SK-N-SH (cell line): Measurements from ENCODE around the gene TSPAN6. TPM values are rescaled to one million over a fixed set of nuclear protein-coding genes. Genes with fewer than 3 reads are reported as not detected.

Experiments
- CTCF ChIA-PET: fragments of 300-600, 350-600 bp; formaldehyde crosslinking; extraction: SDS; loops from one replicate; lab custom pipeline; 2021; lab: Yijun Ruan, JAX
- POLR2A ChIA-PET: fragments of 350-600 bp; sonication (Branson Sonifier 250); formaldehyde crosslinking; extraction: SDS; loops from one replicate; lab custom pipeline; 2020; ENCODE audit warnings: antibody characterized with exemption, inconsistent platforms; lab: Yijun Ruan, JAX
- DNase-seq: peaks from one replicate; pipeline ENCODE4 v3.0.0; 2012
- H2AFZ ChIP-seq: fragments of 200-600 bp; sonication (generic); 2 replicates; pipeline ENCODE4 v1.8.1; 2016; ENCODE audit warnings: antibody characterized with exemption, mild to moderate bottlenecking, low read depth
- H3F3A ChIP-seq: fragments of 200-600 bp; sonication (generic); replicated peaks from 2 replicates; pipeline ENCODE3; 2016; ENCODE audit warnings: antibody characterized with exemption, mild to moderate bottlenecking; ENCODE audit not compliant: insufficient read depth
- H3K27ac ChIP-seq, 2 experiments: fragments of 200-500 bp in 1 of 2; fragments of 200-600 bp in 1 of 2; sonication (Bioruptor generic) in 1 of 2; sonication (generic), shearing (Covaris generic) in 1 of 2; 2 replicates each; pipeline versions ENCODE4 v1.5.1 to v1.6.1; 2014 to 2016; ENCODE audit warnings: low read depth in 2 of 2, inconsistent platforms in 1 of 2, low read length in 1 of 2, mild to moderate bottlenecking in 1 of 2, mixed read lengths in 1 of 2
- H3K27me3 ChIP-seq: fragments of 200-600 bp; sonication (generic), shearing (Covaris generic); 2 replicates; pipeline ENCODE4 v1.6.1; 2016; ENCODE audit warnings: mixed run types; ENCODE audit not compliant: insufficient read depth
- H3K36me3 ChIP-seq, 2 experiments: fragments of 200-500 bp in 1 of 2; fragments of 200-600 bp in 1 of 2; sonication (Bioruptor generic) in 1 of 2; sonication (generic) in 1 of 2; replicated peaks in 1 of 2; 2 replicates each; pipeline versions ENCODE3 to v1.5.1; 2014 to 2016; ENCODE audit warnings: low read length in 1 of 2, mild to moderate bottlenecking in 1 of 2; ENCODE audit not compliant: insufficient read depth in 2 of 2, control insufficient read depth in 1 of 2
- H3K4me1 ChIP-seq, 2 experiments: fragments of 200-500 bp in 1 of 2; fragments of 200-600 bp in 1 of 2; sonication (Bioruptor generic) in 1 of 2; sonication (generic), shearing (Covaris generic) in 1 of 2; 2 replicates each; pipeline versions ENCODE4 v1.5.1 to v1.6.1; 2014 to 2016; ENCODE audit warnings: low read depth in 1 of 2, low read length in 1 of 2, mixed run types in 1 of 2; ENCODE audit not compliant: insufficient read depth in 2 of 2, control insufficient read depth in 1 of 2
- H3K4me2 ChIP-seq: fragments of 200-600 bp; sonication (generic), shearing (Covaris generic); 2 replicates; pipeline ENCODE4 v1.6.1; 2017; ENCODE audit warnings: mixed run types
- H3K4me3 ChIP-seq, 2 experiments: fragments of 200-500 bp in 1 of 2; fragments of 200-600 bp in 1 of 2; sonication (Bioruptor generic) in 1 of 2; sonication (generic), shearing (Covaris generic) in 1 of 2; 2 replicates each; pipeline versions ENCODE4 v1.5.1 to v1.8.1; 2014 to 2016; ENCODE audit warnings: low read depth in 2 of 2, inconsistent platforms in 1 of 2, low read length in 1 of 2, mild to moderate bottlenecking in 1 of 2, mixed read lengths in 1 of 2, moderate library complexity in 1 of 2
- H3K79me2 ChIP-seq: fragments of 200-600 bp; sonication (generic); 2 replicates; pipeline ENCODE4 v1.8.1; 2017; ENCODE audit warnings: mild to moderate bottlenecking; ENCODE audit not compliant: insufficient read depth
- H3K9ac ChIP-seq: fragments of 200-600 bp; sonication (generic); 2 replicates; pipeline ENCODE4 v1.6.1; 2017; ENCODE audit warnings: mixed run types
- H3K9me2 ChIP-seq: fragments of 200-600 bp; sonication (generic); 2 replicates; pipeline ENCODE4 v1.6.1; 2017; ENCODE audit warnings: mixed run types
- H3K9me3 ChIP-seq: fragments of 200-600 bp; sonication (generic); 2 replicates; pipeline ENCODE4 v1.6.1; 2017; ENCODE audit warnings: mixed run types, mild to moderate bottlenecking, moderate library complexity
- H4K20me1 ChIP-seq: fragments of 200-600 bp; sonication (generic); 2 replicates; pipeline ENCODE4 v1.6.1; 2017; ENCODE audit warnings: mild to moderate bottlenecking, mixed run types; ENCODE audit not compliant: insufficient read depth
- CHD2 ChIP-seq: fragments of 150-350 bp; IDR thresholded peaks from 2 replicates; pipeline ENCODE4 v1.6.1; 2018; ENCODE audit warnings: low read length; ENCODE audit not compliant: partially characterized antibody
- EP300 ChIP-seq, 2 experiments: IDR thresholded peaks; 2 replicates each; pipeline versions ENCODE4 v1.4.0 to v1.6.1; 2012; ENCODE audit warnings: borderline replicate concordance in 1 of 2, low read depth in 1 of 2, low read length in 1 of 2
- EZH2phosphoT487 ChIP-seq: fragments of 200-600 bp; sonication (generic); IDR thresholded peaks from 2 replicates; pipeline ENCODE4 v1.6.1; 2017; ENCODE audit warnings: low read depth, mixed run types, mild to moderate bottlenecking, antibody characterized with exemption, moderate library complexity, borderline replicate concordance
- GABPA ChIP-seq: IDR thresholded peaks from 2 replicates; pipeline ENCODE4 v1.4.0; 2012; ENCODE audit warnings: low read depth, mild to moderate bottlenecking
- GATA2 ChIP-seq: sonication (generic); formaldehyde crosslinking; IDR thresholded peaks from 2 replicates; pipeline ENCODE4 v1.5.0; 2020; ENCODE audit warnings: mild to moderate bottlenecking, missing genetic modification reagents
- IRF3 ChIP-seq: fragments of 150-350 bp; IDR thresholded peaks from 2 replicates; pipeline ENCODE4 v1.6.1; 2016; ENCODE audit warnings: mild to moderate bottlenecking, low read depth, low read length
- JUND ChIP-seq: IDR thresholded peaks from 2 replicates; pipeline ENCODE4 v1.4.0; 2012
- MAX ChIP-seq: IDR thresholded peaks from 2 replicates; pipeline ENCODE4 v1.4.0; 2012; ENCODE audit warnings: low read depth
- NRF1 ChIP-seq: IDR thresholded peaks from 2 replicates; pipeline ENCODE4 v1.6.1; 2012; ENCODE audit warnings: low read depth, mild to moderate bottlenecking, low read length
- RXRA ChIP-seq: IDR thresholded peaks from 2 replicates; pipeline ENCODE4 v1.4.0; 2012; ENCODE audit warnings: low read depth, mild to moderate bottlenecking, borderline replicate concordance
- SMC3 ChIP-seq: IDR thresholded peaks from 2 replicates; pipeline ENCODE4 v1.6.1; 2012; ENCODE audit warnings: low read depth, low read length, improper control_type of control experiment
- TAF1 ChIP-seq: IDR thresholded peaks from 2 replicates; pipeline ENCODE4 v1.6.1; 2012; ENCODE audit warnings: low read depth, mild to moderate bottlenecking, low read length, moderate library complexity, borderline replicate concordance
- USF1 ChIP-seq: IDR thresholded peaks from 2 replicates; pipeline ENCODE4 v1.4.0; 2012; ENCODE audit warnings: low read depth, borderline replicate concordance
- YY1 ChIP-seq: IDR thresholded peaks from 2 replicates; pipeline ENCODE4 v1.4.0; 2012; ENCODE audit warnings: low read depth, mild to moderate bottlenecking
- WGBS: methylation state at CpG from one replicate; pipeline ENCODE4 v1.1.6; 2017; ENCODE audit warnings: low lambda C conversion rate; 5-methylcytosine and 5-hydroxymethylcytosine counted together
- polyA plus RNA-seq, 3 experiments: library from polyadenylated mRNA; depleted of rRNA; stranded (reverse); fragments of >200 nt; gene quantifications; 2 replicates each; pipeline ENCODE4 v1.2.3, GENCODE V29; 2012

TSPAN6 gene
- polyA plus RNA-seq, 1 of the 3 experiments (the other 2 are of a cell fraction), result 20.9 TPM

GRCh38 chrX:100593581-100593980 is 43.0 kb downstream of the TSPAN6 start:
- no peak overlapping the region for H3K4me2 ChIP-seq
- 6% methylated on average over 2 of the region's 2 CpGs for WGBS
- no peak overlapping the region for H3K9ac ChIP-seq
- H3K27ac ChIP-seq, result no peak overlapping the region
- CTCF ChIA-PET, result no interaction called here
- no peak for TF ChIP-seq IRF3
- TF ChIP-seq, all 33 proteins: peak for 0
- no peak for DNase-seq
- no peaks in the 10 kb centered on the region for H3K9me2 ChIP-seq
- peaks cover 3% of the 10 kb centered on the region for H3K27me3 ChIP-seq
- H3K79me2 ChIP-seq, result no peaks in the 10 kb centered on the region
- H4K20me1 ChIP-seq, result no peaks in the 10 kb centered on the region
- H3K9me3 ChIP-seq, result no peaks in the 10 kb centered on the region
- H3K36me3 ChIP-seq, result no peaks in the 10 kb centered on the region
- H3K4me1 ChIP-seq, result no peaks in the 10 kb centered on the region
- H2AFZ ChIP-seq, result no peak overlapping the region
- no peak overlapping the region for H3K4me3 ChIP-seq
- POLR2A ChIA-PET, result no interaction called here
- H3F3A ChIP-seq, result no peaks in the 10 kb centered on the region

- no peak overlapping the region for H3K9ac ChIP-seq
- CTCF ChIA-PET, result no interaction called here
- no peak for DNase-seq
- H3F3A ChIP-seq, result no peaks in the 10 kb centered on the region
- TF ChIP-seq CHD2 (no peak), USF1 (no peak), EP300 (IDR thresholded peaks at IDR 0.05; ENCODE audit: borderline replicate concordance in 1 of 2, low read depth in 1 of 2, low read length in 1 of 2) (no peak), YY1 (no peak), NRF1 (no peak), JUND (no peak), MAX (no peak), GATA2 (CRISPR knock-in tag) (no peak), EZH2phosphoT487 (no peak), GABPA (no peak), RXRA (no peak), TAF1 (no peak), SMC3 (no peak)
- H3K9me2 ChIP-seq, result no peaks in the 10 kb centered on the region
- H2AFZ ChIP-seq, result no peak overlapping the region
- H3K27ac ChIP-seq, result no peak overlapping the region
- WGBS, result 0% methylated on average over 2 of the region's 2 CpGs
- no peaks in the 10 kb centered on the region for H3K79me2 ChIP-seq
- POLR2A ChIA-PET, result no interaction called here
- H4K20me1 ChIP-seq, result no peaks in the 10 kb centered on the region
- H3K4me2 ChIP-seq, result no peak overlapping the region
- H3K36me3 ChIP-seq, result no peaks in the 10 kb centered on the region
- peaks cover 7% of the 10 kb centered on the region; the same call in 1 of the 2 replicates for H3K27me3 ChIP-seq
- no peaks in the 10 kb centered on the region for H3K4me1 ChIP-seq
- H3K4me3 ChIP-seq, result no peak overlapping the region
- H3K9me3 ChIP-seq, result no peaks in the 10 kb centered on the region
These were observed 43.5 kb downstream of the TSPAN6 start for GRCh38 chrX:100593126-100593525.
